HG02852 (cell line): Measurements from ENCODE around the gene ANK2.
"Not testable (repeated sequence)": the region's sequence is repeated elsewhere in the genome, so short reads cannot be mapped to it uniquely, and the experiment has no call there.

ENCODE experiments used
- ATAC-seq: cut with Tn5 transposase; IDR thresholded peaks from one replicate; pipeline ENCODE4 v1.9.1; 2021; ENCODE audit warnings: mild to moderate bottlenecking, moderate library complexity; ENCODE audit not compliant: unreplicated experiment

Gene ANK2

DNA sequence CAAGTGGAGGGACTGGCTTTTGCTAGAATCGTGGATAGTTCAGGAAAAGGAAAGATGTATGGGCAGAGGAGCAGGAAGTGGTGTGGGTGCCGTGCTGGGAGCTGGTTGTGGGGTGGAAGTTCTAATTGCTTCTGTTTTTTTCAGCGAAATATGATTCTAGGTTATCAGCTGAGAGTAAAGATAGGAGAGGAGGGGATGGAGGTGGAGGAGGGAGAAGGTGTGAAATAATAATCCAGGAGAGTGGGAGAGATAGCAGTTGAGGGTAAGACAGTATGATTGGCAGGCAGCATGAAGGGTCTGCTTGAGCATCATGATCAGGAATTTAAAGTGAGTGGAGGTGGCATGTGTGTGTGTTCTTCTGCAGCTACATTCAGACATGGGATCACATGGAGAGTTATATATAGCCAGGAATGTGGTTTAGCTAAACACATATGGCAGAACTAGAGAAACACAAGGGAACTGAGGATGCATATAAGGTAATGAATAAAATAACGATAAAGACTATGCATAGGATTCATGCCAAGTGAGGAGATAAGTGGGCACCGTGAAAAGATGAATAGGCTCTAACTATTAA, 133.7 kb downstream of the ANK2 start:
- ATAC-seq, result no peak

DNA sequence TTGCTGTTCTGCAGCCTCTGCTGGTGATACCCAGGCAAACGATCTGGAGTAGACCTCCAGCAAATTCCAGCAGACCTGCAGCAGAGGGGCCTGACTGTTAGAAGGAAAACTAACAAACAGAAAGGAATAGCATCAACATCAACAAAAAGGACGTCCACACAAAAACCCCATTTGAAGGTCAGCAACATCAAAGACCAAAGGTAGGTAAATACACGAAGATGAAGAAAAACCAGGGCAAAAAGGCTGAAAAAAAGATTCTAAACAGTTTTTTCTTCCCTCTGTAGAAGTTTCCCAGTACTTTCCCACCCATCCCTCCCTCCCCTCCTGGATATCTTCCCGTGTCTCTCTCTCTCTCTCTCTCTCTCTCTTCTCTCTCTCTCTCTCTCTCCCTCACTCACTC, 136.8 kb downstream of the ANK2 start:
- ATAC-seq, result not testable (repeated sequence)

DNA sequence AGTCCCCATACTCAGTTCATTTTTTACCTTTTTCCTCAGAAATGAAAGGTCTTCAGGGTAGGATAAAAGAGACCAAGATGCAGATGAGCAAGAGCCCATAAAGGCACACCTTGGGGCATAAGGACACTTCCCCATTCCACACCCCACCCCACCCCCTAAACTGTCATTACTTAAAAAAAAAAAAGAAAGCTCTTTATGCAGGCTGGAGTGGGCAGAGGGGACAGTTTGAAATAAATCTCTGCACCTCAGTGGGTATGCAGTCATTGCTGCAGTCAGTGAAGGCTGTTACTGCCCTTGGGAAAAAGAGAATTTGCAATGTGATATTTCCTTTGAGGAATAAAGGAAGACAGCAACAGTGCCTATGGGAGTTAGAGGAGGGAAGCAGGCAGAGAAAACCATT, 137.5 kb downstream of the ANK2 start:
- ATAC-seq, result no peak

DNA sequence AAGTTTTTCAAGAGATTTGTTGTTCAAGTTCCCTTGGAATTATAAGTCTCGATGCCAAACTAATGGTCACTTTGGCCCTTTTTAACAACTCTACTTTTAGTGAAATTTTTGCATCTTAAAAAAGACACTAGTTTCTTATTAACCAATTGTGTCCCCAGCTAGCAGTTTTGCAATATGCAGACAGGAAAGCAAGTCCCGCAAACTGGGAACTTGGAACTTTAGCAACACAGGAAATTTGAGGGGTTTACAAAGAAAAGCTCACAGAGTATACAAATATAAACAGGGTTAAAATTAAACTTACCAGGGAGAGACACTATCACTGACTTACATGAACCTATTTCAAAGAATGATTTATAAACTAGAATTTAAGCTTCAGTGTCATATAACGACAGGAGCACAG, 137.9 kb downstream of the ANK2 start:
- no peak for ATAC-seq

DNA sequence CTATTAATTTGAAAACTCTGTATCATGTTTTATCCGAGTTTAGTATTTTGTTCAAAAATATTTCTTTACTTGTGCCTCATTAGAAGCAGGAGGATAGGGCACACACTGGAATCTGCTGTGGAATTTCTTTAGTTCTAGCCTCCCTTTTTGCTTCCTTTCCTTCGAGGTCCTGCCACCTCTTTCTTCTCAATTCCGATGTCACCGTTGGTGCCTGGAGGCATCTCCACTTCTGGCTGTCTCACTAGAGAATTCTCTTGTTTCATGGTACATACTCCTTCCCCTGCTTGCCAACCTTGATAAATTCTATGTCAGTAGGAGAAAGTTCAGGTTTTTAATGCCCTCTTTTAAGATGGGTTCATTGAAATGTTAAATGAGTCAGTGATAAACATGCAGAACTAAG, 140.1 kb downstream of the ANK2 start:
- no peak for ATAC-seq

DNA sequence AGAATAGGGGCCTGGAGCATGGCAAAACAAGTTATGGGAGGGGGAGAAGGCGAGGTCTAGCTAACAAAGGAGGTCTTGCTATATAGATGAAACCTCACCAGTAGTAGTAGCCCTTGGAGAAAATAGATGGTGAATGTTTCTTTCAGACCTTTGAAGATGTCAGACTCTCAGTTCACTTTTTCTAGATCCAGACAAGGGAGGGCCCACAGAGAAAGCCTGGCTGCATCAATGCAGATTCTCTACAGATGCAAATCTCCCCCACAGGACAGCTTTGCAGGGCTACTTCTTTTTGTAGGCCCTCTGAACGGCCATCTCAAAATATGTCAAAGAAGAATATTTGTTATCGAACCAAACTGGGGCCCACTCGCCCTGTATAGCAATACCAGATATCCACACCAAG, 159.7 kb downstream of the ANK2 start:
- peak; percentile 79 for ATAC-seq

DNA sequence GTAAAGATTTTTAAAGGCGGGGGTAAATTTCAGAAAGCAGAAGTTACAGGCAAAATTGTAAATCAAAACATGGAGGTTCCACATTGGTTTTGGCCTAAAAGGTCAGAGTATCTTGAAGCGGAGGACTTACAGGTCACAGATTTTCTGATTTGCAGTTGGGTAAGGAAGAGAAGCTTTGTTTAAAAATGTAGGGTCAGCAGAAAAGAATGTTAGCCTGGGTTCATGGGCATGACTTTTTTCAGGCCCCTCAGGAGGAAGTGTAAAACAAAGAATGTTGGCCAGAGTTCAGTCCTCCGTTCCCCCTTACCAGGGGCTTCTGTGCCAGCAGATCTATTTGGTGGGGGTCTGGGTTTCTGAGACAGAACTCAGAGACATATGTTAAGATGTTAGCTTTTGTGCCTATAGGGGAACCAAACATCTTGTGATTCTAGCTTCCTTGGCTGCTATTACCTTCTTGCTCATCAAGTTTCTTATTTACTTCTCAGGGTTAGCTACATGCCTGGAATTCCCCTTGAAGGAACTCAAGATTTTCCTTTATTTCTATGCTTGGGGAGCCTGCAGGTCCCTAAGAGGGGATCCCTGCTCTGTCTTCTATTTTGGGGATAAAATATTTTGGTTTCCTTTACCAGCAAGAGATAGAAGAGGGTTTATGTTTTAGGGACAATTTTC, 160.3 kb downstream of the ANK2 start:
- ATAC-seq, result no peak

DNA sequence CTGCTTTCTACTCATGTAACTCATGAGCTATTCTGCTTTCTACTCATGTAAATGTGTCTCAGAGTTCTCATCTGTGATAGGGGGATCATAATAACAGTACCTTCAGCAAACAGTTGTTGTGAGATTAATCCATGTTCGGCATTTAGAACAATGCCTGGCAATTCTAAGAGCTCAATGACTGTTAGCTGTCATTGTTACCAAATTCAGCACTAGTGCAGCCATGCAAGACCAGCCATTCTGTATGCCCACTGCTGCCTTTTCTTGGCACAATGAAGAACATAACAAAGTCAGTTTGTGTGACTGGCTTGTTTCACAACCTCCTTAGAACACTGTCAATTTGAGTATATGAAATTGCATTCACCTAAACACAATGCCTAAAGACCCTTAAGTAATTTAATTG, 163.2 kb downstream of the ANK2 start:
- ATAC-seq, result no peak

DNA sequence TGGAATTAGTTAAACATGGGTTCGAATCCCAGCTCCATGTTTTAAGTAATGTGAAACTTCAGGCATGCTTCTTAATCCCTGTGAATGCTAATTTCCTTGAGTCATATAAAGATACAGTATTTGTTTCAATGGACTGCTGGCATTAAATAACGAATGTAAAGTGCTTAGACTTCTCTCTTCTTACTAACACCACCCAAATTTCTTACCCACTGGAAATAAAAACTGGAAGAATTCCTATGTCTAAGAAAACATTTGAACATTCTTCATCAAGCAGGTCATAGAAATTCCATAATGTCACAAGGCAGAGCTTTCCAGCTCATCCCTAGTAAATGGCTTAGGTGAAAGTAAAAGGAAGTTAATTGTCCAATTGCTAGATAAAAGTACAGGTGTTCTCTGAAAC, 172.5 kb downstream of the ANK2 start:
- ATAC-seq, result no peak

DNA sequence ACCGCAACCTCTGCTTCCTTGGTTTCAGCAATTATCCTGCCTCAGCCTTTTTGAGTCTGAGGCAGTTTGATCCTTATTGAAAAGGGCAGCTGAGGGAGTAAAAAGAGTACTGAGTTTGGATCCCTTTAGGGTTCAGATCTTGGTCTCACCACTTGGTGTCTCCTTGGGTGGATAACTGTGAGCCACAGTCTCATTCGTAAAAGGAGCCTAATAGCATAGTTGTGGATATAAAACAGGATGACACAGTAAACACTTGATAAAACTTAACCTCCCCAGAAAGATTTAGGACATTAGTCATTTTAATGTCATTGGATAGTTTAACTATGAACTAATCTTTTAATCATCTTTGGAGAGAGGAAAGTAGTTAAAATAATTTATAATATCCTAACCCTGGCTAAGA, 173.0 kb downstream of the ANK2 start:
- ATAC-seq, result no peak

DNA sequence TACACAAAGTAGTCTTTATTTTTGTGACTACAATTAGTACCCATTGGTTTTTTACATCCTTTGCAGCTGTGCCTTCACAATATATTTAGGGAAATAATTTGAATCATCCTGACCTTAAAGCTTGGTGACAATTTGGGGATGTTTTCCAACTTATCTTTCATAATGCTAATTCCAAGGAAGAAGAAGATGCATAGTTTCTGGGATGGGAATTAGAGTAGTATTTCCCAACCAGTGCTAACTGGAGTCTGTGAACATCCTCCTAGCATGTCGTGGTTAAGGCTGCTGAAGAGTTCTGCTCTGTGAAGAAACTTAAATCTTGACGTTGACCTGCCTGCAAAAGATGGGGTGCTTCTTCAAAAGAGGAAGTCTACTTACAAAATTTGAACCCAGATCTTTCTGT, 173.5 kb downstream of the ANK2 start:
- ATAC-seq, result no peak

DNA sequence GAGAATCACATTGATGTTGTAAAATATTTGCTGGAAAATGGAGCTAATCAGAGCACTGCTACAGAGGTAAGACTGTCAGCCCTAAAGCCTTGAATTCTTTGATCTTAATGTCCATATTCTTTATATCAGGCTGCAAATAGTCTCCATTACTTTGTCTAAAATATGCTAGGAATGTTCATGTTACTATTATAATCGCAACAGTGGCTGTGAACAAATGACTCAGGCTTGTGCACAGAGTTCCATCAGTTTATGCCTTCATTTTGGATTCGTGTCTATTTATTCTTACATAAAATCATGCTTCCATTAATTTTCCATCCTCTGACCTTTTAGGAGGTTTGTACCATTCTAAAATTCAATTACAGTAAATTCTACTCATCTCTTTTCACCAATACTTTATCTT, 182.7 kb downstream of the ANK2 start:
- no peak for ATAC-seq

DNA sequence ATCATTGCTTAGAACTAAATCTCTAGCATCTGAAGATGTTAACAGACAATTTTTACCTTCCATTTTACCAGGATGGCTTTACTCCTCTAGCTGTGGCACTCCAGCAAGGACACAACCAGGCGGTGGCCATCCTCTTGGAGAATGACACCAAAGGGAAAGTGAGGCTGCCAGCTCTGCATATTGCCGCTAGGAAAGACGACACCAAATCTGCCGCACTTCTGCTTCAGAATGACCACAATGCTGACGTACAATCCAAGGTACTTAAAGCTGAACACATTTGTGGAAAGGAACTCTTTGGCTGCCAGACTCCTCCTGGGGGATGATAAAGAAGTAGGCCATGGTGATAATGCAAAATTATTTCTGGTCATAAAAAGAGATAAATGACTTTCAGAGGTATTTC, 187.5 kb downstream of the ANK2 start:
- no peak for ATAC-seq

DNA sequence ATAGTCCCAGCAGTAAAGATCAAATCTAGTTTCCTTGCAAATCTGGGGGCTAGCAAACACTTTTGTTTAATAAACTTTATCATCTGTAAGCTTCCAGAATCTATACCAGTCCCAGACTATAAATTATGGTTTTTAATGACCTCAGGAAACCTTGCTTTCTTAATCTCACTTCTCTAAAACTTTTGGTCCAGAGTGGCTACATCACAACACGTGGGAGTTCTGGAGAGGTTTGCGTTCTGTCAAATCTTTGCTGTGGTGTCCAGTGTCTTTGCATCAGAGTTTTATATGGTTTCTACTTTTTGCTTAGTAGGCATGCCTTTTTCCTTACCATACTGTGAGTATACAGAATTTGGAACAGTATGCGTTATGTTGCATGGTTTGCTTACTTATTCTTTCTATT, 193.9 kb downstream of the ANK2 start:
- no peak for ATAC-seq

DNA sequence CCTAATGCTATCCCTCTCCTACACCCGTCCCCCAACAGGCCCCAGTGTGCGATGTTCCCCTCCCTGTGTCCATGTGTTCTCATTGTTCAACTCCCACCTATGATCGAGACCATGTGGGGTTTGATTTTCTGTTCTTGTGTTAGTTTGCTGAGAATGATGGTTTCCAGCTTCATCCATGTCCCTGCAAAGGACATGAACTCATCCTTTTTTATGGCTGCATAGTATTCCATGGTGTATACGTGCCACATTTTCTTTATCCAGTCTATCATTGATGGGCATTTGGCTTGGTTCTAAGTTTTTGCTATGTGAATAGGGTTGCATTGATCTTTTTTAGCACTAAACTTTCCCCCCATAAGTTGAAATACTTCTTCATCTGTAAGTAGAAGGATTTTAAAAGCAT, 195.3 kb downstream of the ANK2 start:
- not testable (repeated sequence) for ATAC-seq

DNA sequence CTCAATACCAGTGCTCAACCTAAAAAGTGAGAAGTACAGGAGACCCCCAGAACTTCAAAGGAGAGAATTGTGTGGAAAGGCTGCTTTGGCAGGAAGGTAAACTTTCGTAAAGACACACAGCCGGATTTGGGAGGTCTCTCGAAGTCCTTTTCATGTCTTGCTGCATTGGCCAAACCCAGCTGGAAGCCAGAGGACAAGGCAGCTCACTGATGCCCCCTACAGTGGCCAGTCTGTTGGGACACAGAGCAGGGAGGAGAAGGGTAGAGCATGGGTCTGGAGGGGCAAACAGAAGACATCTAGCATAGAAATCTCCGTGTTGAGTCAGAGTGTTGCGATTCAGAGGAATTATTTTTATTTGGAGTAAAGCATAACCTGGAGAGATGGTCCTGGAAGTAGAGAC, 198.9 kb downstream of the ANK2 start:
- no peak for ATAC-seq

DNA sequence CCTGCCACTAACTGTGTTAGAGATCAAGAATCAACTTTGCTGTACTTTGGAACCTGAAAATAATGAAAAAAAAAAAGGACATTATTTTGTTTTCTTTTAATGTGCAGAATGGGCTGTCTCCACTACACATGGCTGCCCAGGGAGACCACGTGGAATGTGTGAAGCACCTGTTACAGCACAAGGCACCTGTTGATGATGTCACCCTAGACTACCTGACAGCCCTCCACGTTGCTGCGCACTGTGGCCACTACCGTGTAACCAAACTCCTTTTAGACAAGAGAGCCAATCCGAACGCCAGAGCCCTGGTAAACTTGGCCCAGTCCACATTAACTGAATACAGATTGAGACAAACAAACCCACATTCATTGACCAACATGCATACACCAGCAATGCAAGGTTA, 206.2 kb downstream of the ANK2 start:
- ATAC-seq, result no peak

DNA sequence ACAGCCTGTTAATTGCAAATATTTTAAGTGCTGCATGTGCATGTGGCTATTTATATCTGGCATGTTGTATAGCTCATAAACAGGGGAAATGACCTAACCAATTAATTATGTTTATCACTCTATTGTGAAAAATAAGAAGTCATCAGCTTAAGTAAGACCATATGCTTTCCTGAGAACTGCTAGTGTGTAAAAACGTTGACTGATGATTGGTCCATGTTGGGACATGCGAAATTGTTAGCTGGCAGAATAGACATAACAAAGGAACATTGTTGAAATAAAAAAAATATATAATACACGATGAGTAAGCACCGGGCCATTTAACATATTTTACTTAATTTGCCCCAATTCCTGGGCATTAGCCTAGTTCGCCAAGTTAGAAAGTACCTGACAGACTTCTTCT, 207.5 kb downstream of the ANK2 start:
- no peak for ATAC-seq

DNA sequence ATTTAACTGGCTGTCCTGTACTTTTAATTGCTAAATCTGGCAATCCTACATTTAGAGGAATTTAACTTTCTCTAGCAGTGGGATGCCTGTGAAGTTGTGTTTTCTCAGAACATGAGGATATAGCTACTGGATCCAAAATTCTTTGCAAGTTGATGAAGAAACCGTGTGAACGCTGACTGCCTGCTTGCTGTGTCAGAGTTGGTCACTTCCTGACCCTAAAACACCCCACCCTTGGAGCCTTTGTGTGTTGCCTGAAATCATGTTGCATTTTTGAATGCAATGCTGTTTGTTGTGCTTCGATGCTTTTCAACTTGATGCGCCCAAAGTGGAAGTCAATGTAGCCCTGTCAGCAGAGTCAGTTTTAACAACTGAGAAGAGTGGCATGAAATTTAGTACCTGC, 211.2 kb downstream of the ANK2 start:
- no peak for ATAC-seq

DNA sequence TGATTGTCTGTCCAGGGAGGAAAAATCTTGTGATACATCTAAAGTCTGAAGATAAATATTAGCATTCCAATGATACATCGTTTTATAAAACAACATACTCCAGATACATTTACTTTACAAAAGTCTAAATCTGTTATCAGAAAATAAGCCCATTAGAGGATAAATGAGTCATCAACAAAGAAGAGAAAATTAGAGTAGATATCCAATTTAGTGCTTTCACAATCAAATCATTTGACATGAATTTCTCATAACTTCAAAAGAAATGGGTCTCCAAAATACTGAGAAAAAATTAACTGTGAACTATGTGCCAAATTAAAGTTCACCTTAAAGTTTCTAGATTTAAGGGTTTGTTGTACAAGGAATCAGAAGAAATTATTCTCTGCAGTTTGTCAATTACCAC, 213.8 kb downstream of the ANK2 start:
- ATAC-seq, result no peak

DNA sequence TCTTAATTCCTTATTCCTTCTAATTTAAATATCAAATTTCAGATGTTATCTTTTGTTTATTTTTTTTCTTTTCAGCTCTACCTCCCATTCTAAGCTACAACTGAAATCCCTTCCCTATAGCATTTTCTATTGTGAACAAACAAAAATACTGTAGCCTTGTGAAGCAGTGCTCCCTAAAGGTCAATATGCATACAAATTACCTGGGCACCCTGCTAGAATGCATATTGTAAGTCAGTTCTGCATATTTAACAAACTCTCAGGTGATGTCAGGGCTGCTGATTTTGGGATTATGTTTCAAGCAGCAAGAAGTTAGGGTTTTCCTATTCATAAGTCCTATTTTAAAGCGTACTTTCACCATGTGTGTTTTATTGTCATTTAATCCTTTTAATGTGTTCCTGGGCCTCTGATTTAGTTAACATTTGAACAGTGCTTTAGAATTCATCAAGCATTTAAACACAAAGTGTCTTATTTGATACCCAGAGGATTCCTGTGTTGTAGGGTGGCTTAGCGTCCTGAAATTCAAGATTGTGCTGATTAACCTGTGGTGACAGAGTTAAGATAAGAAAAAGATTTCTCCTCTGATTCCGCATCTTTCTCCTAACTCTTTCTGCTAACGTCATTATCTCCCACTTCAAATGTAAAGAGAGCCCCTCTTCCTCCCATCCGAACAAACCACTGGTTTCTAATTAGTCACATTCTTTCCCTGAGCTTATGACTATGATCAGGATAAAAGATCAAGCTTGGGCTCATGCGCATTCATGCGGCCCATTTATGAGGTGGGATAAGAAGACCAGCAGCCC, 221.3 kb downstream of the ANK2 start:
- no peak for ATAC-seq

DNA sequence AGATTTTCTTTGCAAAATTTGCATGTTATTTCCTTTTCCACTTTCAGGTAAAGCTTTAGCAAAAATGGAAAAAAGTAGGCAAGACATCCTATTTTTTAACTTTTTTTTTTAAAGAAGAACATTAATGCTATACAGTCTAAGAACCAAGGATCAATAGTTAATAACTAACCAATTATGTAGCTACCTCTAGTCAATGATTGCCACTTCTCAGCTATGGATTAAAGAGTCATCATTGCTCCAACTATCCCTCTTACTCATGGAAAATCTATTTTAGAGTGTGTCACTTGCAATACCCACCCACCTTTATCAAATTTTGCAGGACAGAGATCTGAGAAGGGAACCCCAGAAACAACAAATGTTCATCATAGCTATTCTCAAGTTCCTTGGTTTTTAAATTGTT, 223.1 kb downstream of the ANK2 start:
- ATAC-seq, result no peak
